Mucosa of gallbladder (tissue), 1 donor: ENCODE measurements around the gene RBPJ. TPM values are rescaled to one million over a fixed set of nuclear protein-coding genes. Genes with fewer than 3 reads are reported as not detected.

Source experiments
- total RNA-seq: library from RNA; stranded (reverse); gene quantifications from one replicate; pipeline ENCODE4 v1.2.1, GENCODE V29; 2021
- donor health status: DM: no; HTN: no; CAD: no.

Gene RBPJ
- total RNA-seq, 1 donor from 2014 or later, result 72.1 TPM

Other genes with a start within 250 kb of the RBPJ start
- gene CCKAR, start 169.5 kb downstream of the RBPJ start, total RNA-seq, result 68.5 TPM